T-cell (primary cell): ENCODE results near the gene ZKSCAN8. TPM values are rescaled to one million over a fixed set of nuclear protein-coding genes. Genes with fewer than 3 reads are reported as not detected.

Source experiments
- ATAC-seq, 4 experiments: fragments of 200-7000 bp in 3 of 4; fragments of 150-1000 bp in 1 of 4; cut with Tn5 transposase; replicated peaks in 1 of 4; 1 replicate in 3 of 4; 2 replicates in 1 of 4; pipeline ENCODE4 v1.10.0; 2021; ENCODE audit warnings: moderate library complexity in 3 of 4, mild to moderate bottlenecking in 2 of 4, moderate number of reproducible peaks in 1 of 4
- CTCF ChIA-PET, 2 donors: fragments of 300-600 bp; sonication (Branson Sonifier 250); formaldehyde crosslinking; loops; one replicate each; lab custom pipeline; 2022; ENCODE audit warnings: antibody characterized with exemption in 2 of 2; lab: Charles Lee
- POLR2A ChIA-PET, 2 donors: fragments of 300-600 bp; sonication (Branson Sonifier 250); formaldehyde crosslinking; loops; one replicate each; lab custom pipeline; 2022; ENCODE audit warnings: antibody characterized with exemption in 2 of 2; lab: Charles Lee
- DNase-seq, 35 experiments: peaks; one replicate each; pipeline versions ENCODE4 v3.0.0 to v3.0.0-alpha.2; 2013 to 2023
- H3K27ac ChIP-seq: one replicate; pipeline ENCODE4 v1.5.1; 2013; ENCODE audit warnings: low read length
- H3K27me3 ChIP-seq, 2 experiments: replicated peaks in 1 of 2; 1 replicate in 1 of 2; 2 replicates in 1 of 2; pipeline versions ENCODE4 v1.6.1 to v1.7.0; 2013; ENCODE audit warnings: low read length in 1 of 2, mixed read lengths in 1 of 2; ENCODE audit not compliant: control insufficient read depth in 2 of 2, insufficient read depth in 2 of 2; ENCODE audit errors: extremely low read depth in 1 of 2
- H3K36me3 ChIP-seq, 2 donors: 1 replicate in 1 of 2; 2 replicates in 1 of 2; pipeline versions ENCODE4 v1.6.1 to v1.7.0; 2013; ENCODE audit warnings: low read length in 1 of 2; ENCODE audit not compliant: control insufficient read depth in 2 of 2, insufficient read depth in 1 of 2; ENCODE audit errors: extremely low read depth in 1 of 2
- H3K4me1 ChIP-seq, 2 experiments: 1 replicate in 1 of 2; 2 replicates in 1 of 2; pipeline versions ENCODE4 v1.6.1 to v1.7.0; 2013; ENCODE audit warnings: low read length in 2 of 2, mixed read lengths in 1 of 2; ENCODE audit not compliant: insufficient read depth in 2 of 2, control insufficient read depth in 1 of 2; ENCODE audit errors: extremely low read depth in 1 of 2
- H3K4me3 ChIP-seq, 2 donors: 1 replicate in 1 of 2; 2 replicates in 1 of 2; pipeline versions ENCODE4 v1.5.1 to v1.7.0; 2013; ENCODE audit warnings: mild to moderate bottlenecking in 2 of 2, low read length in 1 of 2, moderate library complexity in 1 of 2; ENCODE audit not compliant: control insufficient read depth in 1 of 2; ENCODE audit errors: extremely low read depth in 1 of 2
- H3K9me3 ChIP-seq: 2 replicates; pipeline ENCODE4 v1.7.0; 2013
- H3K27ac Mint-ChIP-seq, 2 donors: one replicate each; pipeline ENCODE4 v1.8.0; 2020 to 2021; ENCODE audit warnings: mild to moderate bottlenecking in 2 of 2, mixed read lengths in 2 of 2
- H3K27me3 Mint-ChIP-seq, 2 donors: one replicate each; pipeline ENCODE4 v1.8.0; 2021 to 2022; ENCODE audit warnings: mixed read lengths in 2 of 2
- H3K36me3 Mint-ChIP-seq: one replicate; pipeline ENCODE4 v1.8.0; 2021; ENCODE audit warnings: mixed read lengths
- H3K4me1 Mint-ChIP-seq, 3 donors: one replicate each; pipeline ENCODE4 v1.8.0; 2020 to 2022; ENCODE audit warnings: mixed read lengths in 3 of 3, mild to moderate bottlenecking in 1 of 3
- H3K4me3 Mint-ChIP-seq, 3 donors: one replicate each; pipeline ENCODE4 v1.8.0; 2020 to 2022; ENCODE audit warnings: mild to moderate bottlenecking in 3 of 3, mixed read lengths in 3 of 3, moderate library complexity in 3 of 3
- H3K9me3 Mint-ChIP-seq, 3 donors: one replicate each; pipeline ENCODE4 v1.8.0; 2020 to 2022; ENCODE audit warnings: mixed read lengths in 3 of 3
- WGBS: methylation state at CpG from one replicate; pipeline ENCODE4 v1.1.5; 2013; ENCODE audit warnings: missing lambda C conversion rate; ENCODE audit not compliant: insufficient coverage; 5-methylcytosine and 5-hydroxymethylcytosine counted together
- total RNA-seq, 35 experiments: library from RNA in 6 of 35; stranded (reverse) in 6 of 35; fragments of 120-200 nt in 1 of 35; gene quantifications; one replicate each; pipeline versions ENCODE4 v1.2.1 to v1.2.4 and lab custom pipeline; 2013 to 2026

ZKSCAN8 gene
- total RNA-seq, 5 donors from 2014 or later (not counting 1 experiment from before 2014, with no cell fraction given), result 23.3 to 35.7 (median 35.0) TPM

- H3K27ac ChIP-seq, result no peak overlapping the region
- 93% methylated on average over 3 of the region's 3 CpGs for WGBS
- Mint-ChIP-seq H3K27me3 (peaks cover 0 to 7% of the 10 kb centered on the region in 2 donors), H3K27ac (no peak overlapping the region), H3K4me1 (peaks cover 10 to 13% (median 12%) of the 10 kb centered on the region in 3 donors), H3K9me3 (no peaks in the 10 kb centered on the region), H3K4me3 (no peak overlapping the region), H3K36me3 (no peaks in the 10 kb centered on the region)
- H3K9me3 ChIP-seq, result no peaks in the 10 kb centered on the region
- POLR2A ChIA-PET, result interaction anchor here (0.5 to 0.8 kb wide), 2 partner anchors 24 to 139 kb away, joined by 3 to 4 read pairs; no protein-coding TSS in a partner anchor
- DNase-seq (no peak), ATAC-seq (no peak)
- H3K4me1 ChIP-seq, result peaks cover 2 to 10% of the 10 kb centered on the region in 2 experiments
- H3K36me3 ChIP-seq, result no peaks in the 10 kb centered on the region
- H3K27me3 ChIP-seq, result peaks cover 0 to 5% of the 10 kb centered on the region in 2 experiments
- CTCF ChIA-PET, result no interaction called here
- H3K4me3 ChIP-seq, result no peak overlapping the region
Observed at GRCh38 chr6:28107506-28107905, 34.2 kb upstream of the ZKSCAN8 start.

GRCh38 chr6:28111964-28112363, 29.7 kb upstream of the ZKSCAN8 start:
- POLR2A ChIA-PET, result no interaction called here
- no peaks in the 10 kb centered on the region for H3K4me1 Mint-ChIP-seq

DNA sequence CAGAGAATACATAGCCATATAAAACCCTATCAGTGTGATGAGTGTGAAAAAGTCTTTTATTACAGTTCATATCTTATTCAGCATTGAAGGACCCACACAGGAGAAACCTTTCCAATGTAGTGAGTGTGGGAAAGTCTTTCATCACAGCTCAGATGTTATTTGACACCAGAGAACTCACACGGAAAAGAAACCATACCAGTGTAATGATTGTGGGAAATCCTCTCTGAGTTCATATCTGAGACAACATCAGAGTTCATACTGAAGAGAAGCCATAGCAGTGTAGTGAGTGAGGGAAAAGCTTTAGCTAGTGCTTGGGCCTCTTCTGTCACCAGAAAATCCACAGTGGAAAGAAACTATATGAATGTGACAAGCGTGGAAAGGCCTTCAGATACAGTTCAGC, 25.9 kb upstream of the ZKSCAN8 start:
- CTCF ChIA-PET, result interaction anchor here in 1 of 2 donors (0.5 kb wide), 1 partner anchor 334 kb away, joined by 4 read pairs; no protein-coding TSS in a partner anchor
- WGBS, result no CpG with 5 or more reads among the region's 2 CpGs

More at GRCh38 chr6:28111964-28112363, 29.7 kb upstream of the ZKSCAN8 start:
- H3K27ac ChIP-seq, result no peak overlapping the region
- WGBS, result 100% methylated on average over 1 of the region's 3 CpGs
- H3K36me3 Mint-ChIP-seq, result peaks cover 19% of the 10 kb centered on the region
- no peak overlapping the region for H3K27ac Mint-ChIP-seq
- peaks cover 0 to 5% of the 10 kb centered on the region in 2 experiments for H3K27me3 ChIP-seq
- H3K36me3 ChIP-seq, result peaks cover 8 to 17% of the 10 kb centered on the region in 2 donors
- H3K4me3 ChIP-seq, result no peak overlapping the region
- H3K4me1 ChIP-seq, result no peaks in the 10 kb centered on the region
- H3K4me3 Mint-ChIP-seq, result no peak overlapping the region
- DNase-seq, result no peak
- H3K9me3 Mint-ChIP-seq, result no peaks in the 10 kb centered on the region
- ATAC-seq, result no peak
- no peaks in the 10 kb centered on the region for H3K9me3 ChIP-seq
- peaks cover 0 to 7% of the 10 kb centered on the region in 2 donors for H3K27me3 Mint-ChIP-seq
- CTCF ChIA-PET, result no interaction called here

GRCh38 chr6:28117386-28118050, 24.2 kb upstream of the ZKSCAN8 start:
- H3K36me3 Mint-ChIP-seq, result peaks cover 41% of the 10 kb centered on the region
- Histone ChIP-seq H3K4me1 (no peaks in the 10 kb centered on the region), H3K27me3 (no peaks in the 10 kb centered on the region), H3K9me3 (no peaks in the 10 kb centered on the region), H3K4me3 (no peak overlapping the region), H3K27ac (no peak overlapping the region), H3K36me3 (peaks cover 8 to 38% of the 10 kb centered on the region in 2 donors)
- CTCF ChIA-PET, result no interaction called here
- no peaks in the 10 kb centered on the region for H3K27me3 Mint-ChIP-seq
- no peak for ATAC-seq
- DNase-seq, result no peak
- H3K9me3 Mint-ChIP-seq, result no peaks in the 10 kb centered on the region
- 100% methylated on average over 1 of the region's 2 CpGs for WGBS
- H3K27ac Mint-ChIP-seq, result no peak overlapping the region
- POLR2A ChIA-PET, result interaction anchor here in 1 of 2 donors (0.7 kb wide), 1 partner anchor 12 kb away, joined by 3 read pairs; no protein-coding TSS in a partner anchor
- H3K4me3 Mint-ChIP-seq, result no peak overlapping the region
- peaks cover 0 to 3% (median 0%) of the 10 kb centered on the region in 3 donors for H3K4me1 Mint-ChIP-seq

More for the DNA sequence above, 25.9 kb upstream of the ZKSCAN8 start:
- Mint-ChIP-seq H3K27ac (no peak overlapping the region), H3K27me3 (no peaks in the 10 kb centered on the region), H3K4me1 (no peaks in the 10 kb centered on the region), H3K4me3 (no peak overlapping the region), H3K36me3 (peaks cover 35% of the 10 kb centered on the region), H3K9me3 (no peaks in the 10 kb centered on the region)
- Histone ChIP-seq H3K27ac (no peak overlapping the region), H3K4me1 (no peaks in the 10 kb centered on the region), H3K27me3 (no peaks in the 10 kb centered on the region), H3K36me3 (peaks cover 8 to 38% of the 10 kb centered on the region in 2 donors), H3K9me3 (no peaks in the 10 kb centered on the region), H3K4me3 (no peak overlapping the region)
- POLR2A ChIA-PET, result no interaction called here
- ATAC-seq, result no peak
- no peak for DNase-seq

- ATAC-seq (no peak), DNase-seq (no peak)
- Histone ChIP-seq H3K4me1 (no peaks in the 10 kb centered on the region), H3K9me3 (no peaks in the 10 kb centered on the region), H3K27me3 (no peaks in the 10 kb centered on the region), H3K27ac (no peak overlapping the region), H3K36me3 (peaks cover 8 to 38% of the 10 kb centered on the region in 2 donors), H3K4me3 (no peak overlapping the region)
- Mint-ChIP-seq H3K4me3 (no peak overlapping the region), H3K4me1 (peaks cover under 1 to 6% (median 3%) of the 10 kb centered on the region in 3 donors), H3K9me3 (no peaks in the 10 kb centered on the region), H3K27ac (no peak overlapping the region), H3K36me3 (peaks cover 46% of the 10 kb centered on the region), H3K27me3 (no peaks in the 10 kb centered on the region)
- POLR2A ChIA-PET, result interaction anchor here in 1 of 2 donors (0.7 kb wide), 1 partner anchor 44 kb away, joined by 3 read pairs; no protein-coding TSS in a partner anchor
- CTCF ChIA-PET, result no interaction called here
- WGBS, result 100% methylated on average over 1 of the region's 1 CpG
Observed at GRCh38 chr6:28118217-28118616, 23.5 kb upstream of the ZKSCAN8 start.

- POLR2A ChIA-PET, result no interaction called here
- Mint-ChIP-seq H3K27me3 (no peaks in the 10 kb centered on the region), H3K27ac (peak overlapping the region in 1 of 2 donors; percentile 34)
Observed at GRCh38 chr6:28121876-28122275, 19.8 kb upstream of the ZKSCAN8 start.

More at GRCh38 chr6:28121876-28122275, 19.8 kb upstream of the ZKSCAN8 start:
- Histone ChIP-seq H3K27me3 (no peaks in the 10 kb centered on the region), H3K27ac (no peak overlapping the region), H3K9me3 (no peaks in the 10 kb centered on the region), H3K4me3 (no peak overlapping the region), H3K4me1 (peaks cover 9 to 14% of the 10 kb centered on the region in 2 experiments), H3K36me3 (peaks cover 0 to 30% of the 10 kb centered on the region in 2 donors)
- no peak for ATAC-seq
- no peaks in the 10 kb centered on the region for H3K9me3 Mint-ChIP-seq
- DNase-seq, result no peak
- H3K4me3 Mint-ChIP-seq, result no peak overlapping the region
- no CpG with 5 or more reads among the region's 2 CpGs for WGBS
- H3K4me1 Mint-ChIP-seq, result peaks cover 28 to 41% (median 36%) of the 10 kb centered on the region in 3 donors
- CTCF ChIA-PET, result no interaction called here
- H3K36me3 Mint-ChIP-seq, result peaks cover 30% of the 10 kb centered on the region
